ENCODE measurements around the gene ACKR4.
"Not testable (repeated sequence)": the region's sequence is repeated elsewhere in the genome, so short reads cannot be mapped to it uniquely, and the experiment has no call there.

The ACKR4 gene

DNA sequence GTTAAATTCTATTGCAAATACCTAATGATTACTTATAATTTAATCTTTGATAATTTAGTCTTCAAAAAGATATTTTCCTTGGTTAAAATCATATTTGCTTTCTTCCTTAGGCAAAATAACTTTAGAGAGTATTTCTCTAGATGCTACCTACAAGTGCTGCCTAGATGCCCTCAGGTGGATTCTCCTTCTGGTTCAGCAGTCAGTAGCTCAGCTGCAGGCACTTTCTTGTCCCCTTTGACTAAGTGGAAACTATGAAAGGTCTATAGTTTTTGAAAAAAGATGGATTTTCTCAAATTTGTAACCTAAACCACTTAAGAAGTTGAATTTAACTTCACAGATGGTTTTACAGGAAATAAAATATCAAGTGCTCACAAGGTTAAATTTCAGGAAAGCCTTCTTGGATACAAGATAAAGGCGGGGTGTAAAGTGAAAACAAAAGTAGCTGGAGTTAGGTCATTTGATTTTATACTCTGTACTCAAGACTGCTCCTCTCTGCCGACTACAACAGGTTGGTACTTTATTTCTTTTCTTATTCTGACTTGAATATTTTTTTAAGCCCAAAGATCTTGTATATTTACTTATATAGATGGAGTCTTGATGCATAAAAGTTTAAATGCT, at the start of gene ACKR4:
TSS of gene ACKR4 (plus strand) at position 455 of the 618 bp plus-strand sequence. CDS start 3,128 bp downstream, outside the sequence.
- DNase-seq (ENCODE audit: low read depth), result no peak

DNA sequence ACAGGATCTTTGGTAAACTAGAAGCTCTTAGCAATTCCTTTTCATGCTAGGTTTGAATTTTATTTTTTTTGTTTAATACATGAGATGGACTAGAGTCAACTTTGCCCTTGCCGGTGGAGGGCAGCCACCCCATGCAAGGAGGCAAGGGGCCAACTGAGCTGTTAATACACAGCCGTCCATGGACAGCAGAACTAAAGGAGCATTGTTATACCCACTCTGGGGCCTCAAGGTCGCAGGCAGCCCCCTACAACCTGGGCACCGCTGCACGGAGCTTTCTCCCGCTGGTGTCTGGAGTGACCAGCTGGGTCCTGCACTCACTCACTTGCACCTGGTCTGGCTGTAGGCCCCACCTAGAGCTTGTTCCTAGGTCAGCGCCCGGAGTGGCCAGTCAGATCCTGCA, 47.9 kb upstream of the ACKR4 start:
- DNase-seq (ENCODE audit: low read depth), result no peak

DNA sequence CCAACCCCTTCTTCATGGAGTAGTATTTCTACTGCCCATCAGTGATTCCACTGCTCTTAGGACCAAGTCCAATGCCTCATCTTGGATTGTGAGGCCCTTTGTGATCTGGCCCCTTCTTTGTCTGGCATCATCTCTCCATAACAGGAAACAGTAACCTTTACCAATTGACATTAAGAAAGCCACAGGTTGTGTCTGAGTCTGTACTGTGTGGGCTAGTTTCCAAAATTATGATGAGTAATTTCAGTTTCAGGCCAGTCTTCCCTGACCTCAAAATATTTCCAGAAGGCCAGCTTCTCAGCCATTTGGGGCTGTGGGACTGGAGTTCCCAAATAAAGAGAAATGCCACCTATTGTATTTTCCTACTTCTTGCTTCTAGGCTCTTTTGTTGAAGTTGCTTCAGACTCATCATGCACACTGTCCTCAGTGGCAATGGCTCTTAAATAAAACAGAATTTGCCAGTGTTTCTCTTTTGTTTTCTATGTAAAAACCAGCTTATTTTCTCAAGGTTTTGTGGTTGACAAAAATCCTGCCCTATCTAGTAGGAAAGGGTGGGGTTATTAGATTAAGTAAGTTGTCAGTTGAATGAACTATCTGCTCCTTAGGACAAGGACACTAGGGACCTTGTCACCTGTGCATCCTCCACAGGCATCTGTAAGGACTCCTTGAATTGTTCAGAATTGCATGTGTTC, 47.0 kb upstream of the ACKR4 start:
- DNase-seq (ENCODE audit: low read depth), result peak; percentile 45

DNA sequence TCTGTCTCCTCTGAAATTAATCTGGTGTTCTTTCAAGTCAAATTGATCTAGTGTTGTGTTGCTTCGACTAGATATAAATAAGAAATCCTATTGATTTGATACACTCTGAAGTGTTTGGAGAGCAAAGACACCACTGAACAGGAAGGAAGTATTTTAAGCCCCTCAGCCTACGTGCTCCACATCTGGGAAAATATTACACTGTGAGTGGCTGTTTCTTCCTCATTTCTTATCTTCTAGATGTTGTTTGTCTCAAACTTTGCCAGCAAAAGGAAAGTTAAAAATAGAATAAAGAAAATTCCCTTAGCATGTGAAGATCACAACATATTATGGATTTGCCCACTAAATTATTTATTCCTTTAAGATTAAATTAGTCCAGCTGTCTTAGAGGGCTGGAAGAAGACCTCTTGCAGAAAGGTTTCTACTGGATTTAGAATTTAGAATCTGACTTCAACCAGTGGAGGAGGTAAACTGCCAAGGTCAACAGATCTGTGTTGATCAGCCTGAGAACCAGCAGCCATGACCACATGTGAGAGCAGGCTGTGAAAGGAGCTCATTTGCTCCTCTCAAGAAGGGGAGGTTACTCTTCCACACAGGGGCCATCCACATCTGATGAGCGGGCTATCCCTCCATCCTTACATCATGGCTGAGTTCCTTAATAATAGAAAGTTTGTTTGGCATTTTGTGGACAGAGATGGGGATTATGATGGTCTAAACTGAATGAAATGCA, 46.3 kb upstream of the ACKR4 start:
- DNase-seq (ENCODE audit: low read depth), result no peak

- no peak for DNase-seq (ENCODE audit: low read depth)
Observed at GRCh38 chr3:132553826-132554225, 43.2 kb upstream of the ACKR4 start.

DNA sequence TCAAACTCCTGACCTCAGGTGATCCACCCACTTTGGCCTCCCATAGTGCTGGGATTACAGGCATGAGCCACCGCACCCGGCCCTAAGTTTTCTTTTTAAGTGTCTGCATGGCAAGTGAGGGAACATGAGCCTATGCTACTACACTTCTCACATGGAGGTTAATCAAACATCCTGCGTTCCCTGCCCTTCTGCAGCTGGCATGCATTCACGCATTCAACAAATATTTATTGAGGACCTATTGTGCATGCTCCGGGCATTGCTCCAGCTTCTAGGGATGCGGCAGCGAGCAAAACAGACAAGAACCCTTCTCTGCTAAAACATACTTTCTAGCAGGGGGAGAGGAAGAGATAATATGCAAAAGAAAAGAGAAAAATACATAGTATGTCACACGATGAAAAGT, 42.6 kb upstream of the ACKR4 start:
- DNase-seq (ENCODE audit: low read depth), result no peak

DNA sequence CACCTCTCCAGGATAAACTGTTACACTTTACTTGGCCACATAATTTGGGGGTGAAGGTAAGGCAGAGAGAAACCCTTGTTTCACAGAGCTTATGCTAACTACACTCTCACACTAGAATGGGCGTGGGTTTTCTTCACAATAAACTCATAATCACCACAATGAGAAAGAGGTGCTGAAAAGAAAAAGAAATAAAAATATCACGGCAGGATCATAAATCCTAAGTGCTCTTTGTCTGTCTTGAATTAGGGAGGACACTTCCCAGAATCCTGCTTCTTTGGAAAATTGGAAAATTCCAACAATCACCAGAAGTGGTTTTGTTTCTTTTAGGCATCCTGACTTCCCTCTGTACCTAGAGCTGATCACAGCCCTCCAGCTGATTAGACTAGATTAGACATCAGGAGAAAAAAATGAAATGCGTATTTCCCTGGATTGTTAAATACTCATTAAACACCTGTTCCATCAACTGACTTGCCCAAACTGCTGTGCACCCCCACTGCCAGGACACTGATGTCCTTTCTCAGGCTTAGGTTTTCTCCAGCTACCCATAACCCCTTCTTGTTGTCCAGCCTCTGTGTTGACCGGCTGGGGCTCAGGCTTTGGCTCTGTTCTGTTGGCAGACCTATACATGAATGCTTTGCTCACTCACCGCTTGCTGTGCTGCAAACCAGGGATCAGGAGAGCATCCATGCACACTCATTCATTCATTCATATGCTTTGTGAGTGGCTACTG, 41.6 kb upstream of the ACKR4 start:
- no peak for DNase-seq (ENCODE audit: low read depth)

DNA sequence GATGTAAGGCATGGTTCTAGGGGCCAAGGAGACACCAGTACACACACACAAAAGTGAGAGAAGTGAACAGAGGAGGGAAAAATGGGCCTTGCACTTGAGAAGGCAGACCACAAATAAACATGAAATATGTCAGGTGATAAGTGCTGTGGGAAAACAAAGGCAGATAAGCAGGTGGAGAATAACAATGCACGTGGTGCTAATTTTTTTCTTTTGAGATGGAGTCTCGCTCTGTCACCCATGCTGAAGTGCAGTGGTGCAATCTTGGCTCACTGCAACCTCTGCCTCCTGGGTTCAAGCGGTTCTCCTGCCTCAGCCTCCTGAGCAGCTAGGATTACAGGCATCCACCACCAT, 41.1 kb upstream of the ACKR4 start:
- DNase-seq (ENCODE audit: low read depth), result not testable (repeated sequence)

DNA sequence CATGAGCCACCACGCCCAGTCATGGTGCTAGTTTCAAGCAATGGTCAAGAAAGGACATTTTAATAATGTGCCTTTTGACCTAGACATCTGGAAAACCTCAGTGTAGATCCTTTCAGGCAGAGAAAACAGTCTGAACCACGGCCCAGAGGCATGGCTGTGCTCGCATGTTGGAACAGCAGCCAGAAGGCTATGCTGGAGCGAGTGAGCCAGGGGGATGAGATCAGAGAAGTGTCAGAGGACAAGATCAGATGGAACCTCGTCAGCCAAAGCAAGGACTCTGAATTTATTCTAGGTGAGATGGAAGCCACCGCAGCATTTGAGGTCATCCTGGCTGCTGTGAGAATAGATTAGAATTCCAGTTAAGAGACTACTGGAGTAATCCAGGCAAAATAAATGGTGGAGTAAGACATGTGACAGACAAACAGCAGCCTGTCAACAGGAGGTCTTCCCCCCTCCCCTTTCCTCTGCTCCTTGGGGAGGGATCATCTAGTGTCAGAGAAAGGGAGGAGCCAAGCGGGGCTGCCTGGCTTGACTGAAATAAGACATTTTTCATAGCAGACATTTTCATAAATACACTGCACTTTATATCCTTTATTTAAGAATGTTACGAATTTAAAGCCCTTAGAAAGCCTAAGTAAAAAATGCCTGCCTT, 40.4 kb upstream of the ACKR4 start:
- no peak for DNase-seq (ENCODE audit: low read depth)

DNA sequence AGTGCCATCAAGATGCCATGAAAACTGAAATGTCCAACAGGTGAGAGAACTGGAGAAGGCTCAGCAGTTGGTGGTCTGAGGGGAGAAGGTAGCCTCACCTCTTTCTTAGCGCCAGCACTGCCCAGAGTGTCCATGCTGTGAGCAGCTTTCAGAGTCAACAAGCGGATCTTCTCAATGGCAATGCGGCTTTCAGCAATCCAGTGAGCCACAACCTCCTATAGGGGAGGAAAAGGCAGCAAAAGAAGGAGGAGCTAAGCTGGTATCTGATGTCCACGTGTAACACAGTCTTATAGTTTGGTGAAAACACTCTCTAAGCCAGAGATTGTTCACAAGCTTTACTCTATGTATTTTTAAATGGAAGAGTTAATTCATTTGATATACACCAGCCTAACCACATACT, 36.1 kb upstream of the ACKR4 start:
- no peak for DNase-seq (ENCODE audit: low read depth)

GRCh38 chr3:132563420-132564069, 33.5 kb upstream of the ACKR4 start:
- DNase-seq (ENCODE audit: low read depth), result no peak

- DNase-seq (ENCODE audit: low read depth), result no peak
Observed at GRCh38 chr3:132564070-132564465, 33.0 kb upstream of the ACKR4 start.

DNA sequence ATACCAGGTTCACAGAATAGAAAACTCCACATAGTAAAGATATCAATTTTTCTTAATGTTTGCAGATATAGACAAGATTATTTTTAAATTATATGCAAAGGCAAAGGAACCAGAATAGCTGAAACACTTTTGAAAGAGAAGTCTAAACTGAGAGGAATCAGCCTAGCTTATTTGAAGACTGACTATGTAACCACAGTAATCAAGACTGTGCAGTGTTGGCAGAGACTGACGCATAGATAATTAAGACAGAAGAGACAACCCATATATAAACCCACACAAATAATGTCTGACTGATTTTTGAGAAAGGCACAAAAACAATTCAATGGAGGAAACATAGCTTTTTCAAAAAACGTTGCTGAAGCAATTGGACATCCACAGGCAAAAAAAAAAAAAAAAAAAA, 28.6 kb upstream of the ACKR4 start:
- no peak for DNase-seq (ENCODE audit: low read depth)

- no peak for DNase-seq (ENCODE audit: low read depth)
Observed at GRCh38 chr3:132569153-132569552, 27.9 kb upstream of the ACKR4 start.

DNA sequence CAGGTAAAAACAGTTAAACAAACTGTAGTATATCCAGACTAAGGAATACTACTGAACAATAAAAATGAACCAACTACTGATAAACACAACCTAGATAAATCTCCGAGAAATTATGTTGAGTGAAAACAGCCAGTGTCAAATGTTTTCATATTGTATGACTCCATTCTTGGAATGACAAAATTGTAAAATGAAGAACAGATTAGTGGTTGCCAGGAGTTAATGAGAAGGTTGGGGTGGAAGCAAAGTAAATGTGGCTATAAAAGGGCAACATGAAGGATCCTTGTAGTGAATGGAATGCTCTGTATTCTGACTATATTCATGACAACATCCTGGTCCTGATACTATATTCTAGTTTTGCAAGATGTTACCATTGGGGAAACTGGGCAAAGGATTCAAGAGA, 27.5 kb upstream of the ACKR4 start:
- DNase-seq (ENCODE audit: low read depth), result peak; percentile 58

- DNase-seq (ENCODE audit: low read depth), result no peak
Observed at GRCh38 chr3:132570016-132570415, 27.1 kb upstream of the ACKR4 start.

- peak; percentile 64 for DNase-seq (ENCODE audit: low read depth)
Observed at GRCh38 chr3:132573797-132574211, 23.3 kb upstream of the ACKR4 start.

- DNase-seq (ENCODE audit: low read depth), result no peak
Observed at GRCh38 chr3:132587401-132587800, 9.7 kb upstream of the ACKR4 start.

DNA sequence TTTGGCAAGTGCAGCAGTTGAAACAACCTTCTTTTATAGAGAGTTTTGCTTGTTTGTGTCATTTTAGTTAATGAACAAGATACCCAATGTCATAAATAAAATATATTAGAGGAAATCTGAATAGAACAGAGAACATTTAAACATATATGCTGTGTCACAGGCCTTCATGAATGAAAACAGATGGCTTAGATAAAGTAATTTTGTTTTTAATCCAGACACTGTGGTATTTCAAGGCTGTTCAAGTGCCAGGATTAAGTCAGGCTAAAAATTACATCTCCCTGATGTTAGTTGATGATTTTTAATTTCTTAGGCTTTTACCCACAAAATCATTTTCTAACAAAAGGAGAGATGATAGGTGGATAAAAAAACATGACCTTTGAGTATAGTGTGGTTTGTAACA, 4.9 kb upstream of the ACKR4 start:
- no peak for DNase-seq (ENCODE audit: low read depth)

DNA sequence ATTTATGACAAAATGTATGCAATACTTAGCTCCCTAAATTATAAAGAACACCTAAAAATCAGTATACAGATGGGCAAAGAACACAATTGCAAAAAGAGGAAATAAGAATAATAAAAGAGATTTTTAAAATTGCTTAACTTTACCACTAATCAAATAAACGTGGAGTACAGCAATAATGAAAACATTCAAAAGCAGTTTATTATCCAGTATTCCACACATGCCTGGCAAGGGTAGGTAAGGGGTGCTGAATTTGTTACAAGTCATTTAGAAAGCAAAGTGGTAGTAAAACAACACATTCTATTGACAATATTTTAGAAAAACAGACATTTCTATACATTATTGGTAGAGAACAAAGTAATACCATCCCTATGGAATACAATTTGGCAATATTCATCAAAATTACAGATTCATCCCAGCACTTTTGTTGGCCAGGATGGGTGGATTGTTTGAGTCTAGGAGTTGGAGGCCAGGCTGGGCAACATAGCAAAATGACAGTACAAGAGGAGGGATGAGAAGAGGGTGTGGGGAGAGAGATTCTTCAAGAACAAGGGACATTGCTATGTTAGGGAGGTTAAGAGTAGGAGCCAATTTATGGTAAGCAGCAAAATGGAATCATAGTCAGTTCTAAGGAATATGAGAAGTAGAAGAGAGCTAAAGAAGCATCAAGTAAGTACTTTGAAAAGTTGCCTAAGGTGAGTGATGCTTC, 3.7 kb upstream of the ACKR4 start:
- DNase-seq (ENCODE audit: low read depth), result no peak

- peak; percentile 53 for DNase-seq (ENCODE audit: low read depth)
Observed at GRCh38 chr3:132593947-132594323, 3.1 kb upstream of the ACKR4 start.

Measured in GM04503 (cell line).